HG03520 (cell line): ENCODE data around the gene PTCH2.

Experiments
- ATAC-seq: cut with Tn5 transposase; IDR thresholded peaks from one replicate; pipeline ENCODE4 v1.9.1; 2021; ENCODE audit warnings: mild to moderate bottlenecking, moderate library complexity; ENCODE audit not compliant: unreplicated experiment

The PTCH2 gene

GRCh38 chr1:44842862-44843655, at the start of gene PTCH2:
Gene PTCH2 (minus strand): TSS chr1:44843253. CDS start chr1:44842932, 321 bp downstream.
- ATAC-seq = no peak

GRCh38 chr1:44890007-44890406, 47.0 kb upstream of the PTCH2 start:
- ATAC-seq = no peak

- ATAC-seq = no peak
Observed at GRCh38 chr1:44885406-44885805, 42.4 kb upstream of the PTCH2 start.

GRCh38 chr1:44884746-44885145, 41.7 kb upstream of the PTCH2 start:
- ATAC-seq = no peak

- no peak for ATAC-seq
Observed at GRCh38 chr1:44881011-44881632, 38.1 kb upstream of the PTCH2 start.

GRCh38 chr1:44874155-44874554, 31.1 kb upstream of the PTCH2 start:
- no peak for ATAC-seq

GRCh38 chr1:44870096-44870495, 27.0 kb upstream of the PTCH2 start:
- ATAC-seq = no peak

- ATAC-seq = no peak
Observed at GRCh38 chr1:44867801-44868200, 24.7 kb upstream of the PTCH2 start.

GRCh38 chr1:44862829-44863401, 19.9 kb upstream of the PTCH2 start:
- ATAC-seq = no peak

- no peak for ATAC-seq
Observed at GRCh38 chr1:44860891-44861425, 17.9 kb upstream of the PTCH2 start.

- ATAC-seq = no peak
Observed at GRCh38 chr1:44860331-44860730, 17.3 kb upstream of the PTCH2 start.

GRCh38 chr1:44857446-44857845, 14.4 kb upstream of the PTCH2 start:
- ATAC-seq = no peak

GRCh38 chr1:44855742-44856141, 12.7 kb upstream of the PTCH2 start:
- no peak for ATAC-seq

GRCh38 chr1:44854970-44855369, 11.9 kb upstream of the PTCH2 start:
- no peak for ATAC-seq

GRCh38 chr1:44853201-44853600, 10.1 kb upstream of the PTCH2 start:
- ATAC-seq = no peak

- no peak for ATAC-seq
Observed at GRCh38 chr1:44851308-44851707, 8.3 kb upstream of the PTCH2 start.

GRCh38 chr1:44849575-44850132, 6.6 kb upstream of the PTCH2 start:
- no peak for ATAC-seq

- no peak for ATAC-seq
Observed at GRCh38 chr1:44848456-44849181, 5.6 kb upstream of the PTCH2 start.

- ATAC-seq = no peak
Observed at GRCh38 chr1:44847845-44848244, 4.8 kb upstream of the PTCH2 start.

- ATAC-seq = no peak
Observed at GRCh38 chr1:44846985-44847384, 3.9 kb upstream of the PTCH2 start.

GRCh38 chr1:44842486-44842861, 579 bp downstream of the PTCH2 start:
- no peak for ATAC-seq
